ENCODE measurements around the gene THAP10.
"Not testable (repeated sequence)": the region's sequence is repeated elsewhere in the genome, so short reads cannot be mapped to it uniquely, and the experiment has no call there.

Gene THAP10

DNA sequence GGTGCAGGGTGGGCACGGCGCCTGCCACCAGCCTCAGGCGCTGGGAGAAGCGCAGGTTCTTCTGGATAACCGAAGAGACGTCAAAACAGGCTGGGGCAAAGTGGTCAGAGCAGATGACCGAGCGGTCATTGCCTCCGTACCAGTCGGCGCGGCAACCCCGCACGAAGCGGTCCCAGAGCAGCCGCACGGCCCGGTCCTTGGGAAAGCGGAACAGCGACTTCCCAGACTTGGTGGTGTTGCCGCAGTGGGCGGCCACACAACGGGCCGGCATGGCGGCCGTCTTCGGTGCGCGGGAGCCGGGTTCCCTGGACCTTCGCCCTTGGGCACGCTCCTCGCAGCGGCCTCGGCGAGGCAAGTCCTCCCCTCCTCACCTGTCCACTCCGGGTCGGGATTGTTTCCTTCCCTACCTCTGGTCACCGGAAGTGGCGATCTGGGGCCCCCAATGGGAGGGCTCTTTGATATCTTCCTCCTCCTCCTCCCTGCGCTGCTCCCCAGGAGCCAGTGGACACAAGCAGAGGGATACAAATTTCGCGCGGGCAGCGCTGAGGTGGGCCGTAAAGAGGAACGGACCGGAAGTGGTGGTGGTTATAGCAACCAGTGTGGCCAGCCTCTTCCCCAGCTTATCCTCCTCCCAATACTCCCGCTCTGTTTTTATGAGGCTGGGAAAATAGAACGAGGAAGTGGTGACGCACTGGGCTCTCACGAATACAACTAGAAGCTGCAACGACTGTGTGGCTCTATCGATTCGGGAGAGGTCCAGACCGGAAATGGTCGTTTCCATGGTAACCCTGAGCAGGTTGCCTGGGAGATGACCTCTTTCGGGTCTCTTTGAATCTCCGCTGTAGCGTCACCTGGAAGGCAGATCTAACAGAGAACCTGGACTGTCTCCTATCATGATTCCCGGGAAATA is at the start of gene THAP10, which contains the start of gene LRRC49:
THAP10 (minus strand) TSS at position 432 of the 910 bp plus-strand sequence; CDS start at position 271, 161 bp downstream.
LRRC49 (plus strand) TSS at position 825 of the 910 bp plus-strand sequence; CDS start at position 894, 69 bp downstream.
- no peak for DNase-seq

DNA sequence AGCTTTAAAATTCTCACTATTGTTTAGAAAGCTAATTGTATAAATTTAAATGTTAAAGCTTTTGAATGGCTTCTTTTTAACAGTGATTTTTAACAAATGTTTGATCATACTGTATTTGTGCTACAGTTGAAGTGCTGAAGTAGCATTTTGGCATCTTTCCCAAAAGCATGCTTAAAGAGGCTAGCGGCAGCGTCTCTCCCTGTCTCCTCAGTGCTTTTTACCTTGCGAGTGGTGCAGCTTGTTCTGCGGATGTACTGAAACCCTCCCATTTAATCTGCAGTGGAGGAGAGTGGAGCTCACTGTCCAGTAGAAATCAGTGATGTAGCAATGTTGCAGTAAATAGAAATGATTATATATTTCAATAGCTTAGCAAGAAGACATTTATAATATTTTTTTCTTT is 44.1 kb upstream of the THAP10 start:
- DNase-seq, result no peak

DNA sequence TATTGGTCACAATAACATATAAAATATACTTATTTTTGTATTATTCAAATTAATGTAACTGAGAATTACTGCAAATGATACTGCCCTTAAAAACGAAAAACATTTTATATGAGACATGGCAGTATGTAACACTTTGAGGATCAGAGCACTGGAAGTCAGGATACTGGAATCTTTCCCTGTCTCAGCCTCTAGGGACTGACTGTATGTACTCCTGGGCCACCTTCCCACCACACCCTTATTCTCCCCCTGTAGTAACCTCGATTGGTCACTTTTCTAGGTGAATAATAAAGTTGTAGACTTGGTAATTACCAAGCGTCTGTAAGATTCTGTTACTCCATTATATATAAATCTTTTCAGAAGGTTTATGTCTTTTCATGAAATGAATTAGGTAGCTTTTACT is 43.4 kb upstream of the THAP10 start:
- DNase-seq, result no peak

DNA sequence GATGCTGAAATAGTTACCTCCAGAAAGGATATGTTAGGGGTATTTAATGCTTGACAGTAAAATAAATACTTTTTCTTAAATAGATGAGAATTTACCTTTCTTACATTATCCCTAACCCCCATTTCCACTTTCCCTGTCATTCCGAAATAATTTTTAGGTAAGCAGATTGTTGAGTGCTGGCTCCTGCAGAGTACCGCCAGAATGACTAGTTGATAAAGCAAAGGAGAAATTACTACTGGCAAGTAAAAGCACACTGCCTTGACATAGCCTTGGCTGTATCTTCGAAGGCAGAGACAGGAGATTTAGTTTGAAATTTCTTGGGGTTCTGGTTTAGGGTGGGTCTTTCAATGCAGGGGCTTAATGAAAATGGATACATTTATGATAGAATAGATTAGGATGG is 41.2 kb upstream of the THAP10 start:
- no peak for DNase-seq

DNA sequence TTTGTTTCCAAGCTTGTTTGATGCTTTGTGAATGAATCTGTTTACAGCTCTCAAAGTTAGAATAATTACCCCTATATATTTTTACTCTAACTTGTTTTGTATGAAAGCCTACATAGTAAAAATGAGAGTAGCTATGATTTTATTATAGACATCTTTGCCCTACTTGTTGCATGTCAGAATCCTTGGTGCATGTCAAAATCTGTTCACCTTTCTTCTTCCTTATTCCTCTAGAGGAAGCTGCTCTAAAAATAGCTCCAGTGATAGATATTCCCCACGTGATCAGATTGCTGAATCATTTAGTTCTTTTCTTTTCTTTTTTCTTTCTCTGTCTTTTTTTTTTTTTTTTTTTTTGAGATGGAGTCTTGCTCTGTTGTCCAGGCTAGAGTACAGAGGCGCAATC is 40.2 kb upstream of the THAP10 start:
- DNase-seq, result no peak

DNA sequence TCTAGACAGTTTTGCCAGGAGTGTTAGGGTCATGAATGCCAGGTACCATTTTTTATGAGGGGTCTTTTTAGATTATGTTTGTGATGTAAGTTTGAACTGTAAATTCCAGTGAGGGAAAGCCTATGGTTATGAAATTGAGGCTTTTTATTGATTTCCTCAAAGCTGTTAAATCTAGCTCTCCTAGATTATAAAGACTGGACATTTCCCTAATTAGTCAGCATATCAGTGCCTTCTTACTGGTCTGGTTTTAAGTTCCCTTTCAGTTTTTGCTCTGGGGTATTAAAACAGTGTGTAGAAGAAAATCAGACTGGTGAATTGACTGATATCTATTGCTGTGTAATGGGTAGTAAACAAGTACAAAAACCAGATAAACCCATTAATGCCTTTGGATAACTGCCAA is 39.6 kb upstream of the THAP10 start:
- no peak for DNase-seq

DNA sequence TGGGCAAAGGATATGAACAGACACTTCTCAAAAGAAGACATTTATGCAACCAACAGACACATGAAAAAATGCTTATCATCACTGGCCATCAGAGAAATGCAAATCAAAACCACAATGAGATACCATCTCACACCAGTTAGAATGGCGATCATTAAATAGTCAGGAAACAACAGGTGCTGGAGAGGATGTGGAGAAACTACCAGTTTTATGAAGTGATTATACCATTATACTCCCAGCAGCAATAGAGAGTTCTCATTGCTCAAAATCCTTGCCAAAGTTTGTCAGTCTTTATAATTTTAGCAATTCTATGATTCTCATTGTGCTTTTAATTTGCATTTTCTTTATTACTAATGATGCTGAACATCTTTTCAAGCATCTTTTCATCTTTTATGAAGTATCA is 34.7 kb upstream of the THAP10 start:
- DNase-seq, result not testable (repeated sequence)

DNA sequence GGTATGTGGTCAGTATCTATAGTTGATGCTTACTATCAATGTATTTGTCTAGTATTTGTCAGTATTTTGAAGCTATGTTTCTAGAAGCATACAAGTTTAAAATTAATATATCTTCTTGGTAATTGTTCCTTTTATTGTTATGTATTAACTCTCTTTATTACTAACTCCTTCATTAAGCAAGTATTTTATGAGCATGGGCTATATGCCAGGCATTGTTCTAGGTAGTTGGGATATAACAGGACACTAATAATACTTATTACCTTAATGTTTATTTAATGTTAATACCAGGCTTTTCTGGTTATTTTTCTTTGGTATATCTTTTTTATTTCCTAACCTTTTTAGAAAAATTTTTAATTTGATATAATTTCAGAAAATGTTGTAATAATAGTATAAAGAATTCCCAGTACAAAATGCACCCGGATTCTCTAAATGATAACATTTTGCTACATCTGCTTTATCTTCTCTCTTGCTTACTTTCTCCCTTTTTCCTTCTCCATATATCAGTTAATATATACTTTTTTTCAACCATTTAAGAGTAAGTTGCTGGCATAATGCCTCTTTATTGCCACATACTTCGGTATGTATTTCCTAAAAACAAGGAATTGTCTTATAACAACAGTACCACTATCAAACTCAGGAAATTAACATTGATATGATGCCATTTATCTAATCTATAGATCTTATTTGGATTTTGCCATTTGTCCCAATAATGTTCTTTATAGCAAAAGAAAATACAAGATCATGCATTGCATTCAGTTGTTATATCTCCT is 31.3 kb upstream of the THAP10 start:
- no peak for DNase-seq

DNA sequence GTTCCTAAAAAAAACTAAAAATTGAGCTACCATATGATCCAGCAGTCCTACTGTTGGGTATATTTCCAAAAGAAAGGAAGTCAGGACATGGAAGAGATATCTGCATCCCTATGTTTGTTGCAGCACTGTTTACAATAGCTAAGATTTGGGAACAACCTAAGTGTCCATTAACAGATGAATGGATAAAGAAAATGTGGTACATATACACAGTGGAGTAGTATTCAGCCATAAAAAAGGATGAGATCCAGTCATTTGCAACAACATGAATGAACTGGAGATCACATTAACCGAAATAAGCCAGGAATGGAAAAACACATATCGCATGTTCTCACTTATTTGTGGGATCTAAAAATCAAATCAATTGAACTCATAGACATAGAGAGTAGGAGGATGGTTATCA is 29.9 kb upstream of the THAP10 start:
- no peak for DNase-seq

DNA sequence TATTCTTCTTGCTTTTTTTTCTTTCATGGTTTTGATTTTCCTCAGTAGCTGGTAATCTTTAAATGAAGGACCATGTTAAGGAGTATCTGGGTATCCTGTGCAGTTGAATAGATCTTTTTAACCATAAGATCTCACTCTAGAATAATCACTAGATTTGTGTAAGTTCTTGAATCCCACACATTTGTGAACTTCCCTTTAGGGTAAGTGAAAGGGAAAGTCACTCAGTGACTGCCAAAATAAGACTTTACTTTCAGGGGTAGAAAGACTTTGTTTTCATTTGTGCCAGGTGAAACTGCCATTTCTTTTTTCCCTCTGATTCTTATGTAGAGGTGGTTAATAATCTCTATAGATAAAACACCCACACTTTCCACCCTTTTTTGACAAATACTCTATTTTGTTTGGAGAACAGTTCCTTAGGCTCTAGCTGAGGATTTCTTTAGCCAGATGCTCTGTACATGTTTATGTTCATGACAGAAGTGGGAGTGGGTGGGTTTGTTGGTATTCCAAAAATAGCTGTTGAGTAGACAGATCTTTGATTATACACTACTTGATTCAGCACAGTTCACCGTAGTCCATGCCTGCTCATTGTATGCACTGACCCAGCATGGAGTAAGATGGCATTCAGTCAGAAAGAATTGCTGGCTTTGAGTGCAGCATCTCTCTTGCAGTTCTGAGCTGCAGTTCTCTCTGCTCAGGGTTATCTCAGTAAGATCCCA is 28.9 kb upstream of the THAP10 start:
- DNase-seq, result no peak

DNA sequence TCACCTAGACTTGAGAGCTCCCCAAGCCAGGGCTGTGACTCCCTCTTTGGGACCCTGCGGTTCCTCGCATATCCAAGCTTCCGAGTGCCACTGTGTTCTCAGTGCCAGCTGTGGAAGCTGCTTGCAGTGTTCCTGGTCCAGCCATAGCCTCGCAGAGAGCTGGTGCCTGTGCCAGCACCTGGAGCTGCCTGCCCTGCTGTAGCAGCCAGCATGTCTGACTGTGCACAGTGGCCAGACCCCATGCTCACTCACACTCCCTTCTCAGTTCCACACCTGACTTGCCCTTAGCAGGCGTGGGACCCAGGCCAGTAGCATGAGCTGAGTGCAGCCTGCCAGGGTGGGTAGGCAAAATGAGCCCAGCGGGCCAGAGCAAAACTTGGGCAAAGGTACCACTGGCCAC is 25.7 kb upstream of the THAP10 start:
- DNase-seq, result no peak

DNA sequence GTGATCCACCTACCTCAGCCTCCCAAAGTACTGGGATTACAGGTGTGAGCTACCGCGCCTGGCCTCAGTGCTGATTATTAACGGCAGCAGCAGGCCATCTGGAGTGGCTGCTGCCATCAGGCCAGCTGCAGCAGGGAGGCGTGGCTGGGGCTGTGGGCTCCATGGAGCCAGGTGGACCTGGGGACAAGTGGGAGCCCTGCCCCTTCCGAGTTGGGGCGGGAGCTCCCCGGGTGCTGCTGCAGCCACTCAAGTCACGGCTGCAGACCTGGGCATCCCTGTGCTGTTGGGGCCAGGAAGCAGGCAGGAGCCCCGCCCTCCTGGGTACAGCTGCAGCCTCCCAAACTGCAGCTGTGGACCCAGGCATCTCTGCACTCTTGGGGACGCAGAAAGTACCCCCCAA is 24.3 kb upstream of the THAP10 start:
- no peak for DNase-seq

DNA sequence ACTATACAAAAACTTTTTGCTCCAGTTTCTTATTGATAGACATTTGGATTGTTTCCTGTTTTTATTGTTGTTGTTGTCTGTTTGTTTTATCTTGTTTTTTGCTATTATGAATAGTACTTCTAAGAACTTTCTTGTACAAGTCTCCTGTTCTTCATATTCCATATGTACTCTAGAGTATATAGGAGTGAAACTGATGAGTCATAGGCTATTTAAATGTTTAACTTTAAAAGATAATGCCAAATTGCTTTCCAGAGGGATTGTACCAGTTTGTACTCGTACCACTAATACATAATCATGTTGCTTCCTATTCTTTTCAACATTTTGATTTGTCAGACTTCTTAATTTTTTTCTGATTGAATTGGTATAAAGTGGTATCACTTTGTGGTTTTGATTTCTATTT is 20.0 kb upstream of the THAP10 start:
- DNase-seq, result no peak

DNA sequence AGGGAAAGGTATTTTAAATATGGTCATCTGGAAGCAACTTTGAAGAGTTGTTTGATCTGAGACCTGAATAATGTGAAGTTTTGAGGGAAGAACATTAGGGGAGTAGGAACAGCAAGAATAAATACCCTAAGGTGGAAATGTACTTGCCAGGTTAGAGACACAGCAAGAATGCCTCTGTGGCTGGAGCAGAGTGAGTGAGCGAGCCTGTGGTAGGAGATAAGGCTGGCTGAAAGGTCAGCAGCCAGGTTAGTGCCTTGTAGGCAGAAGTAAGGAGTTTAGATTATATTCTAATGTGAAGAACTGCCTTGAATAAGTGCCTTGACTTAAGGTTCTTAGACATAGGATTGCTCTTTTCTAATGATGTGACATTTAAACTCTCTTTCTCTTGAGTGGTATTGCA is 18.7 kb upstream of the THAP10 start:
- no peak for DNase-seq

DNA sequence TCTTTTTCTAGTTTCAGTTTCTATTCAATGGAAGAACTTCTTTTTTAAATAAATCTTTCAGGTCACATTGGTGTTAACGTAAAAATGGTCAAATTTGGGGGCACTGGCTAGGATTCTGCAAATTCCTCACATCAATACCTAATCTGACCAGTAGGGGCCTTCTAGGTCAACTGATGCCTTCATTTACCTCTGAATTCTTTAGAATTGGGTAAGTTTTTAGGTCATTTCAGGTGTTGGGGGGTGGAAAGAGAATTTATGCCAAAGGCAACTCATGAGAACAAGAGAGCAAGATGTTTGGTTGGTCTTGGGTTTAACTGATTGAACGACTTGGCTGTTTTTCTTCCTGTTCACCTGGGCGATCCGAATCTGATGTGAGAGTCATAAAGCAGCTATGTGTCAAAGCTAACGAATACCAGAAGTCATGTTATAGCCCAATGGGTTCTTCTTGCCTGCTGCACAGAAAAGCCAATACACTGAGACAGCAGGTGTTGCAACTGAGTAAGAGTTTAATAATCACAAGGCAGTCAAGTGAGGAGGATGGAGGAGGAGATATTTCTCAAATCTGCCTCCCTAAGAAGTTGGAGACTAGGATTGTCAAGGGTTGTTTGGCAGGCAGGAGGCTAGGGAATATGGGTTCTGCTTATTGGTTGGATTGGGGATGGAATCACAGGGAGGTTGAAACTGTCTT is 15.7 kb upstream of the THAP10 start:
- no peak for DNase-seq

DNA sequence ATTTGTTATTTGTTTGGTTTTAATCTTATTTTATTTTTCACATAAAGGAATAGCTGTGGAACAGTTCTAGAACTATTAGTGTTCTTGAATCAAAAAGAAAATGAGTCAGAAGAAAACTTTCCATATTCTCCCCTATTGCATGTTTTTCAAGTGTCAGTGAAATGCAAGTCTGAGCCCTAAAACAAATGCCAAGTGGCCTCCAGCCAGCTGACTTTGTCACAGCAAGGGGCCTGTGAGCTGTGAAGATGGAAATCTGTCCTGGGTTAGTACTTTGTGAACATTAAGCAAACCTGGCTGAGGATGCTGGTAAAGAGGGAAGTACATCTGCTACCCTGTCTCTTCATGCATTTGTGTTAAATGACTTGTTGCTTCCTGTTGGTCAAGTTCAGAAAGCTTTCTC is 14.6 kb upstream of the THAP10 start:
- no peak for DNase-seq

DNA sequence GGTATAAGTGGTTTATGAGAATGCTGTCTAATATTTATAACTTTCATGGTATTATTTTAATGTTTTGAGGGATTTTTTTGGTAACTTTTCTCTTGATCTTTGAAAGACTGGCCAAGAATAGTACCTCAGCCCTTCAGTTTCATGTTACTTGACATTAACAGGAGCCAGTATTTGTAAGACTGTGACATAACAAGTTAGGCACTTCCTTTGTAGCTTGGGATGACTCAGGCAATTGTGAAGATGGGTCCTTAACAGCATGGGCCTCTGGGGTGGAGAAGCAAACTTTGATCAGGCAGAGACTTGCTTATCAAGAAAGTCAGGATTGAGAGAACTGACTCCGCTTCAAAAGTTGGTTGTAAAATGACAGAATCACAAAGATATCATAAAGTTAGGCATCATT is 9.9 kb upstream of the THAP10 start:
- DNase-seq, result no peak

DNA sequence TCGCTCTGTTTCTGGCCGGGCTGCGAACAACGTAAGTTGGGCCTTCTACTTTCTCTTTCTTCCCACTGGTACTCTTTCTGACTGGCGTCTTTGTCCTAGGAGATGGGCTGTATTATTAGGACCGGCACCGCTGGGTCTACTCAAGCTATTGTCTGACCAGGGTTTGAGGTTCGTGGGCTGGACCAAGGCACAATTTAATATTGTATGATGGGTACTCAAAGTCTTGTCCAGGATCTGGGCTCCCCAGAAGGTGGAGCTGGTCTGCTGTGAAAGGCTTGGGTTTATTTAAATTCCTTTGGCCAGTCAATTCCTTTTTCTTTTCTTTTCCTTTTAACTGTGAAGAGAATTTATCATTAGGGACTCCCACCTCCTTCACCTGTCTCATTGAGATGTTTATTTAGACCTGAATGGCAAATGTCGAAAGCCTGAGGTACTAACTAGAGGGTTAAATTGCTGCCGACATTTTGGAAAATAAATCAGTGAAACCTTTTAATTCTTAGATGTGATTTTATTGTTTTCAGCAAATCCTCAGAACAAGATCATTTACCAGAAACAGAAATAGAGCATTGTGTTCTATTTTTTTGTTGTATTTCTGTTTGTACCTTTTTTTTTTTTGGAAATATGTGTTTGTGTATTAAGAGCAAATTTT is 803 bp upstream of the THAP10 start:
- no peak for DNase-seq

DNA sequence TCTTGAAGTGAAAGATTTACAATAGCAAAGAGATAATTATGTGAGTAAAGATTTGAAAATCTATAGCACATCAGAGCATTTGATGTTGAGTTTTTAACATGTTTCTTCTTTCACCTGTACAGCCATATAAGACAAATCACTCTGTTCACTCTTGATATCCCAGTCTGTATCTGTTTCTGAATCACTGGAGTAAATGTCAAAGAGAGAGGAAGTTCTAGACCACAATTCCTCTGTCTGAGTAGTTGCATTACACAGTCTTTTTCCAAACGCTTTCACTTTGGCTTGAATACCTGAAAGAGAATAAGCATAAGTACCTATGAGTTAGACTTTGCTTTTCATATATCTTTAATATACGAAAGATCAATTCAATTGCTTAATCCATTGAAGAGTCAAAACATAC is 9.9 kb downstream of the THAP10 start:
- DNase-seq, result no peak

DNA sequence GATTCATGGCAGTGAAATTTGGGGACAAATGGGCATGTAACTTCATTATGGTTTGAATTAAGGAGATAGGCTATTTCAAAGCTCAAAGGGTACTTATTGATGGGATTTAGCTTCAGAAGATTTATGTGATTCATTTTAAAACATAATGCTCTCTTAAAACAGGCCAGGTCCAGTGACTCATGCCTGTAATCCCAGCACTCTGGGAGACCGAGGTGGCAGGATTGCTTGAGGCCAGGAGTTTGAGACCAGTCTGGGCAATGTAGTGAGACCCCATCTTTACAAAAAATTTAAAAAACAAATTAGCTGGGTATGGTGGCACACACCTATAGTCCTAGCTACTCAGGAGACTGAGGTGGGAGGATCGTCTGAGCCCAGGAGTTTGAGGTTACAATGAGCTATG is 11.5 kb downstream of the THAP10 start:
- no peak for DNase-seq

DNA sequence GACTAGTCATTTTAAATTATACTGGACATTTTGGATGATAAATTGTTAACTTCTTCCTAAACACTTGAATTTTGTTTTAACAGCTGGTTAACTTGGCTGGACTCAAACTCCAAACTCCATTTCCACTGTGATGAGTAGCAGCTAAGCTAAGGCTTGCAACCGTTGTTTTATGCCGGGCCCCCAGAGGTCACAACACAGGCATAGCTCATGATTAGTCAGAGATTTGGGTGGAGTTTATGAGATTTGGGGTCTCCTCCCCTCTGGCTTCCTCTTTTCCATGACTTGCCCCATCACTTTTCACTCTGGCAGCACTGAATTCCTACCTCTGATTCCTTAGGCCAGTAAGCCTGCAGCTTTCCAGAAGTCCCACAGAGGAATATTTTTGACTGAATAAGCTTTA is 12.8 kb downstream of the THAP10 start:
- no peak for DNase-seq

DNA sequence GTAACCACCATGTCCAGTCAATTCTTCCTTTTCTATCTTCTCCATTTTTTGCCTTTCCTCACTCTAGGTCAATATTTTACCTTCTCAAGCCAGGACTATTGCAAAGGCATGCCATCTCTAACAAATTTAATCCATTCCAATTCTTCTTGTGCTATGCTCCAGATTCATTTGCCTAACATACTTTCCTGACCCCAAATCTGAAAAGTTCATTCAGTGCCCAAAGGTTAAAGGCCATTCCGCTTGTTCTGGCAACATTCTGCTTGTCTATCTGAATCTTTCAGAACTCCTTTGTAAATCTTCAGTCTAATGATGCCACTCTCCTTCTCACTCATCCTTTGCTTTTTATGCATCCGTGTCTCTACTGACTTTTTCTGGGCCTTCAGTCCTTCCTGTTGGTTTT is 15.6 kb downstream of the THAP10 start:
- DNase-seq, result no peak

All from NK-92 treated with Interleukin-12 subunit alpha and Interleukin-12 subunit beta, amount 100 ng/mL, for 24 hours (cell line).